Measurements from ENCODE around the gene RREB1. TPM values are rescaled to one million over a fixed set of nuclear protein-coding genes. Genes with fewer than 3 reads are reported as not detected.

The RREB1 gene
- total RNA-seq, 4 donors from 2014 or later = 73.9 to 214 (median 107) TPM

GRCh38 chr6:7106215-7106751, 1.5 kb upstream of the RREB1 start:
- WGBS, 2 donors (ENCODE audit: low coverage in 1 of 2) = 41 to 70% methylated on average over 2 to 10 of the region's 10 CpGs

GRCh38 chr6:7106752-7107577, 796 bp upstream of the RREB1 start:
- 3% methylated on average over 55 of the region's 66 CpGs; no CpG with 5 or more reads in 1 of the 2 donors for WGBS, 2 donors (ENCODE audit: low coverage in 1 of 2)
- H3K36me3 ChIP-seq = no peaks in the 10 kb centered on the region
- peak; percentile 58 for DNase-seq
- no peaks in the 10 kb centered on the region for H3K27me3 ChIP-seq
- H3K27ac ChIP-seq = peak overlapping the region; percentile 94 to 99 (median 98)
- in situ Hi-C loops (cut with MboI; ENCODE audit: low pct_ligation_motif_present in 1 of 4, low pct_unique_long_range_greater_than_20kb in 1 of 4, low sequenced_read_pairs in 3 of 4) = loop anchor here in 1 of 4 donors (25.0 kb wide), 1 partner anchor 130 kb away; no protein-coding TSS in a partner anchor
- no peaks in the 10 kb centered on the region for H3K9me3 ChIP-seq
- peak overlapping the region; percentile 69 to 84 (median 76) for H3K4me3 ChIP-seq
- intact Hi-C loops (cut with DNase I; ENCODE audit: low total_unique reads) = loop anchor here (5.0 kb wide), 2 partner anchors 50 to 135 kb away; no protein-coding TSS in a partner anchor
- TF ChIP-seq POLR2A (IDR thresholded peaks at IDR 0.05) (no peak), EP300 (IDR thresholded peaks at IDR 0.05; ENCODE audit: low read depth) (no peak), CTCF (IDR thresholded peaks at IDR 0.05) (peak in 4 of 5 experiments; percentile 26 to 54 (median 39)), POLR2AphosphoS5 (IDR thresholded peaks at IDR 0.05) (no peak)
- H3K4me1 ChIP-seq = peaks cover 14 to 36% (median 25%) of the 10 kb centered on the region in 4 donors

More at GRCh38 chr6:7106215-7106751, 1.5 kb upstream of the RREB1 start:
- intact Hi-C loops (cut with DNase I; ENCODE audit: low total_unique reads) (loop anchor here (5.0 kb wide), 2 partner anchors 51 to 136 kb away; no protein-coding TSS in a partner anchor), in situ Hi-C loops (cut with MboI; ENCODE audit: low pct_ligation_motif_present in 1 of 4, low pct_unique_long_range_greater_than_20kb in 1 of 4, low sequenced_read_pairs in 3 of 4) (loop anchor here in 1 of 4 donors (25.0 kb wide), 1 partner anchor 131 kb away; no protein-coding TSS in a partner anchor)
- DNase-seq = no peak
- Histone ChIP-seq H3K36me3 (no peaks in the 10 kb centered on the region), H3K4me1 (peaks cover 13 to 29% (median 19%) of the 10 kb centered on the region in 4 donors), H3K9me3 (no peaks in the 10 kb centered on the region), H3K27ac (peak overlapping the region; percentile 94 to 99 (median 98)), H3K4me3 (peak overlapping the region in 3 of 4 donors; percentile 69 to 84 (median 70)), H3K27me3 (no peaks in the 10 kb centered on the region)
- no peak for TF ChIP-seq EP300 (IDR thresholded peaks at IDR 0.05; ENCODE audit: low read depth)
- TF ChIP-seq POLR2AphosphoS5 (IDR thresholded peaks at IDR 0.05) = no peak

- intact Hi-C loops (cut with DNase I; ENCODE audit: low total_unique reads) = loop anchor here (5.0 kb wide), 2 partner anchors 49 to 134 kb away; no protein-coding TSS in a partner anchor
- WGBS, 2 donors (ENCODE audit: low coverage in 1 of 2) = 0% methylated on average over 88 of the region's 94 CpGs; no CpG with 5 or more reads in 1 of the 2 donors
- DNase-seq = peak; percentile 61
- peak overlapping the region; percentile 69 to 84 (median 76) for H3K4me3 ChIP-seq
- H3K27ac ChIP-seq = peak overlapping the region; percentile 94 to 99 (median 98)
- no peaks in the 10 kb centered on the region for H3K9me3 ChIP-seq
- no peaks in the 10 kb centered on the region for H3K27me3 ChIP-seq
- TF ChIP-seq EP300 (IDR thresholded peaks at IDR 0.05; ENCODE audit: low read depth) (no peak), CTCF (IDR thresholded peaks at IDR 0.05) (no peak), POLR2AphosphoS5 (IDR thresholded peaks at IDR 0.05) (peak; percentile 37 to 69 (median 50)), POLR2A (IDR thresholded peaks at IDR 0.05) (peak; percentile 57)
- in situ Hi-C loops (cut with MboI; ENCODE audit: low pct_ligation_motif_present in 1 of 4, low pct_unique_long_range_greater_than_20kb in 1 of 4, low sequenced_read_pairs in 3 of 4) = loop anchor here in 1 of 4 donors (25.0 kb wide), 1 partner anchor 129 kb away; no protein-coding TSS in a partner anchor
- H3K4me1 ChIP-seq = peaks cover 22 to 50% (median 39%) of the 10 kb centered on the region in 4 donors
- no peaks in the 10 kb centered on the region for H3K36me3 ChIP-seq
Observed at GRCh38 chr6:7108196-7108963, 619 bp downstream of the RREB1 start.

Data from transverse colon (tissue), 4 donors.